WTC11 (cell line): Measurements from ENCODE around the gene NTF3.

Experiments used
- CBFB ChIP-seq: sonication (generic); formaldehyde crosslinking; IDR thresholded peaks from 2 replicates; pipeline ENCODE4 v1.8.1; 2022; ENCODE audit warnings: mild to moderate bottlenecking, low read depth, missing genetic modification reagents
- MXD4 ChIP-seq: fragments of 250-450 bp; sonication (Bioruptor Pico); IDR thresholded peaks from 2 replicates; pipeline ENCODE4 v1.8.0; 2021; ENCODE audit warnings: mild to moderate bottlenecking, moderate library complexity, borderline replicate concordance
- NFYB ChIP-seq: sonication (generic); formaldehyde crosslinking; conservative IDR thresholded peaks from 2 replicates; pipeline ENCODE4 v1.8.0; 2022; ENCODE audit warnings: low read depth, missing genetic modification reagents
- SP1 ChIP-seq: sonication (generic); formaldehyde crosslinking; conservative IDR thresholded peaks from 2 replicates; pipeline ENCODE4 v1.8.1; 2022; ENCODE audit warnings: missing genetic modification reagents
- ZNF232 ChIP-seq: sonication (generic); formaldehyde crosslinking; IDR thresholded peaks from 2 replicates; pipeline ENCODE4 v1.8.0; 2022; ENCODE audit warnings: mild to moderate bottlenecking, missing genetic modification reagents
- ZNF263 ChIP-seq: sonication (generic); formaldehyde crosslinking; IDR thresholded peaks from 2 replicates; pipeline ENCODE4 v1.8.1; 2022; ENCODE audit warnings: low read depth, mild to moderate bottlenecking, moderate library complexity, missing genetic modification reagents
- TF ChIP-seq, protein P1 (sequence below): fragments of 200-600 bp; IDR thresholded peaks from 2 replicates; pipeline ENCODE4 v1.8.0; 2022; ENCODE audit warnings: antibody characterized with exemption
- TF ChIP-seq, protein P2 (sequence below): sonication (generic); formaldehyde crosslinking; IDR thresholded peaks from 2 replicates; pipeline ENCODE4 v1.8.1; 2023; ENCODE audit warnings: mild to moderate bottlenecking, moderate library complexity, missing genetic modification reagents
- TF ChIP-seq, protein P3 (sequence below): sonication (generic); formaldehyde crosslinking; IDR thresholded peaks from 2 replicates; pipeline ENCODE4 v1.8.1; 2022; ENCODE audit warnings: mild to moderate bottlenecking, missing genetic modification reagents, moderate library complexity, borderline replicate concordance
- TF ChIP-seq, protein P4 (sequence below): sonication (generic); formaldehyde crosslinking; IDR thresholded peaks from 2 replicates; pipeline ENCODE4 v1.8.0; 2023; ENCODE audit warnings: missing genetic modification reagents

DNA sequence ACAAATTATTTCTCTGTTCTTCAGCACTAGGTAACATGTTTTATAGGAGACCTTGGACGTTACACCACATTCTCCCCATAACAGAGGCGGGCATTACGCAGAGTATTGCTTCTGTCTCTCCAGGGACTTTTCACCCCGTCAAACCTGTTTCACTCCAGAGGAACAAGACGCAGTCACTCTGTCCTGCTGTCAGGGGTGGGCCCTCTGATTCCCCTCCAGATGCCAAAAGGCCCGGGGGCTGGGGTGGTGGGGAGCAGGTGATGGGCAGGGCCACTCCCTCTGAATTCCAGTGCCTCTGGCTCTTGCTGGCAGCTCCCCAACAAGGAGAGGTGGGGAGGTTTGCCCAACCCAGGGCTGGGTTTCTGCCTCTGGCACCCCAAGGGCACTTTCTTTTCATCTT, 71.9 kb downstream of the NTF3 start:
- no peak for TF ChIP-seq ZNF263 (CRISPR knock-in tag)
- TF ChIP-seq, protein P1, sequence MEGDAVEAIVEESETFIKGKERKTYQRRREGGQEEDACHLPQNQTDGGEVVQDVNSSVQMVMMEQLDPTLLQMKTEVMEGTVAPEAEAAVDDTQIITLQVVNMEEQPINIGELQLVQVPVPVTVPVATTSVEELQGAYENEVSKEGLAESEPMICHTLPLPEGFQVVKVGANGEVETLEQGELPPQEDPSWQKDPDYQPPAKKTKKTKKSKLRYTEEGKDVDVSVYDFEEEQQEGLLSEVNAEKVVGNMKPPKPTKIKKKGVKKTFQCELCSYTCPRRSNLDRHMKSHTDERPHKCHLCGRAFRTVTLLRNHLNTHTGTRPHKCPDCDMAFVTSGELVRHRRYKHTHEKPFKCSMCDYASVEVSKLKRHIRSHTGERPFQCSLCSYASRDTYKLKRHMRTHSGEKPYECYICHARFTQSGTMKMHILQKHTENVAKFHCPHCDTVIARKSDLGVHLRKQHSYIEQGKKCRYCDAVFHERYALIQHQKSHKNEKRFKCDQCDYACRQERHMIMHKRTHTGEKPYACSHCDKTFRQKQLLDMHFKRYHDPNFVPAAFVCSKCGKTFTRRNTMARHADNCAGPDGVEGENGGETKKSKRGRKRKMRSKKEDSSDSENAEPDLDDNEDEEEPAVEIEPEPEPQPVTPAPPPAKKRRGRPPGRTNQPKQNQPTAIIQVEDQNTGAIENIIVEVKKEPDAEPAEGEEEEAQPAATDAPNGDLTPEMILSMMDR = no peak
- TF ChIP-seq CBFB (CRISPR knock-in tag) = no peak
- TF ChIP-seq, protein P2, sequence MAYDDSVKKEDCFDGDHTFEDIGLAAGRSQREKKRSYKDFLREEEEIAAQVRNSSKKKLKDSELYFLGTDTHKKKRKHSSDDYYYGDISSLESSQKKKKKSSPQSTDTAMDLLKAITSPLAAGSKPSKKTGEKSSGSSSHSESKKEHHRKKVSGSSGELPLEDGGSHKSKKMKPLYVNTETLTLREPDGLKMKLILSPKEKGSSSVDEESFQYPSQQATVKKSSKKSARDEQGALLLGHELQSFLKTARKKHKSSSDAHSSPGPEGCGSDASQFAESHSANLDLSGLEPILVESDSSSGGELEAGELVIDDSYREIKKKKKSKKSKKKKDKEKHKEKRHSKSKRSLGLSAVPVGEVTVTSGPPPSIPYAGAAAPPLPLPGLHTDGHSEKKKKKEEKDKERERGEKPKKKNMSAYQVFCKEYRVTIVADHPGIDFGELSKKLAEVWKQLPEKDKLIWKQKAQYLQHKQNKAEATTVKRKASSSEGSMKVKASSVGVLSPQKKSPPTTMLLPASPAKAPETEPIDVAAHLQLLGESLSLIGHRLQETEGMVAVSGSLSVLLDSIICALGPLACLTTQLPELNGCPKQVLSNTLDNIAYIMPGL (CRISPR knock-in tag) = no peak
- TF ChIP-seq MXD4 (CRISPR knock-in tag) = no peak
- TF ChIP-seq, protein P3, sequence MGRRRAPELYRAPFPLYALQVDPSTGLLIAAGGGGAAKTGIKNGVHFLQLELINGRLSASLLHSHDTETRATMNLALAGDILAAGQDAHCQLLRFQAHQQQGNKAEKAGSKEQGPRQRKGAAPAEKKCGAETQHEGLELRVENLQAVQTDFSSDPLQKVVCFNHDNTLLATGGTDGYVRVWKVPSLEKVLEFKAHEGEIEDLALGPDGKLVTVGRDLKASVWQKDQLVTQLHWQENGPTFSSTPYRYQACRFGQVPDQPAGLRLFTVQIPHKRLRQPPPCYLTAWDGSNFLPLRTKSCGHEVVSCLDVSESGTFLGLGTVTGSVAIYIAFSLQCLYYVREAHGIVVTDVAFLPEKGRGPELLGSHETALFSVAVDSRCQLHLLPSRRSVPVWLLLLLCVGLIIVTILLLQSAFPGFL (CRISPR knock-in tag) = no peak
- no peak for TF ChIP-seq NFYB
- TF ChIP-seq, protein P4, sequence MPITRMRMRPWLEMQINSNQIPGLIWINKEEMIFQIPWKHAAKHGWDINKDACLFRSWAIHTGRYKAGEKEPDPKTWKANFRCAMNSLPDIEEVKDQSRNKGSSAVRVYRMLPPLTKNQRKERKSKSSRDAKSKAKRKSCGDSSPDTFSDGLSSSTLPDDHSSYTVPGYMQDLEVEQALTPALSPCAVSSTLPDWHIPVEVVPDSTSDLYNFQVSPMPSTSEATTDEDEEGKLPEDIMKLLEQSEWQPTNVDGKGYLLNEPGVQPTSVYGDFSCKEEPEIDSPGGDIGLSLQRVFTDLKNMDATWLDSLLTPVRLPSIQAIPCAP = no peak
- no peak for TF ChIP-seq ZNF232 (CRISPR knock-in tag)
- no peak for TF ChIP-seq SP1 (CRISPR knock-in tag)
